ENCODE results near the gene PABPN1.

- TF ChIP-seq ZNF584 (CRISPR knock-in tag; IDR thresholded peaks at IDR 0.05; ENCODE audit: low read depth) (no peak), CBFB (CRISPR knock-in tag; IDR thresholded peaks at IDR 0.05) (no peak), EZH2 (IDR thresholded peaks at IDR 0.05; ENCODE audit: borderline replicate concordance, low read depth, low read length) (no peak), NR3C1 (CRISPR knock-in tag; IDR thresholded peaks at IDR 0.05) (no peak), CTCF (IDR thresholded peaks at IDR 0.05 in 2 of 3, conservative IDR thresholded peaks at IDR 0.05 in 1 of 3; ENCODE audit: insufficient read depth in 2 of 3, low read depth in 1 of 3, low read length in 3 of 3) (0 out of 6 replicates have a peak, but pooled peaks of 1 of the 3 experiments have one; percentile 19), ZHX1 (conservative IDR thresholded peaks at IDR 0.05; ENCODE audit: low read length) (no peak), POLR2A (conservative IDR thresholded peaks at IDR 0.05) (no peak)
Measured at GRCh38 chr14:23344481-23344880, 23.2 kb downstream of the PABPN1 start.

Measured in K562 (cell line).